ENCODE data around the gene SELPLG.

SELPLG gene

DNA sequence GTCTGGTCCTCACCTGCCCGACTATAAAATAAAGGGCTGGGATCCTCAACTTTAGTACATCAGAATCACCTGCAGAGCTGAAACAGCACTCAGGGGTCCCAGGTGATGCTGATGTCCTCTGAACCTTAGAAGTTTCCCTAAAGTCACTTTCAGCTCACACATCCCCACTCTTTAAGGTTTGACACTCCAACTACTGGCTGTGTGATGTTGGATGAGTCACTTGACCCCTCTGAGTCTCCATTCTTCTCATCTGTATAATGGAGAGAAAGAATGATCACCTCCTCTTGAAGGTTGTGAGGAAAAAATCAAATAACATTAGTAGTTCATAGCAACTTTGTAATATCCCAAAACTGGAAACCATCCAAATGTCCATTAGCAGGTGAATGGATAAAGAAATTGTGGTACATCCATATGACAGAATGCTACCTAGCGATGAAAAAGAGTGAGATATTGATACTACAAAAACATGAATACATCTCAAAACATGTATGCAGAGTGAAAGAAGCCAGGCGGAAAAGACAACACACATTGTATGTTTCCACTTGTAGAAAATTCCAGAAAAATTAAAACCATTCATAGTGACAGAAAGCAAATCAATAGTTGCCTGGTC, 49.1 kb downstream of the SELPLG start:
- DNase-seq = no peak
- Histone ChIP-seq H3K9me3 (ENCODE audit: severe bottlenecking) (no peaks in the 10 kb centered on the region), H3K36me3 (no peaks in the 10 kb centered on the region), H3K27me3 (ENCODE audit: insufficient read depth, low read depth, severe bottlenecking) (no peaks in the 10 kb centered on the region), H3K27ac (no peak overlapping the region), H3K4me3 (ENCODE audit: low read depth, low read length) (no peak overlapping the region)
- TF ChIP-seq CTCF (IDR thresholded peaks at IDR 0.05; ENCODE audit: low read depth, low read length) = no peak

- H3K27me3 ChIP-seq (ENCODE audit: insufficient read depth, low read depth, severe bottlenecking) = no peaks in the 10 kb centered on the region
- no peak overlapping the region for H3K27ac ChIP-seq
- no peaks in the 10 kb centered on the region for H3K36me3 ChIP-seq
- TF ChIP-seq CTCF (IDR thresholded peaks at IDR 0.05; ENCODE audit: low read depth, low read length) = no peak
- no peak overlapping the region for H3K4me3 ChIP-seq (ENCODE audit: low read depth, low read length)
- DNase-seq = peak; percentile 49
- H3K9me3 ChIP-seq (ENCODE audit: severe bottlenecking) = no peaks in the 10 kb centered on the region
Observed at GRCh38 chr12:108583991-108584390, 49.7 kb downstream of the SELPLG start.

- Histone ChIP-seq H3K9me3 (ENCODE audit: severe bottlenecking) (no peaks in the 10 kb centered on the region), H3K4me3 (ENCODE audit: low read depth, low read length) (no peak overlapping the region), H3K27ac (no peak overlapping the region), H3K27me3 (ENCODE audit: insufficient read depth, low read depth, severe bottlenecking) (no peaks in the 10 kb centered on the region), H3K36me3 (no peaks in the 10 kb centered on the region)
- no peak for DNase-seq
- TF ChIP-seq CTCF (IDR thresholded peaks at IDR 0.05; ENCODE audit: low read depth, low read length) = no peak
Observed at GRCh38 chr12:108582978-108583770, 50.5 kb downstream of the SELPLG start.

DNA sequence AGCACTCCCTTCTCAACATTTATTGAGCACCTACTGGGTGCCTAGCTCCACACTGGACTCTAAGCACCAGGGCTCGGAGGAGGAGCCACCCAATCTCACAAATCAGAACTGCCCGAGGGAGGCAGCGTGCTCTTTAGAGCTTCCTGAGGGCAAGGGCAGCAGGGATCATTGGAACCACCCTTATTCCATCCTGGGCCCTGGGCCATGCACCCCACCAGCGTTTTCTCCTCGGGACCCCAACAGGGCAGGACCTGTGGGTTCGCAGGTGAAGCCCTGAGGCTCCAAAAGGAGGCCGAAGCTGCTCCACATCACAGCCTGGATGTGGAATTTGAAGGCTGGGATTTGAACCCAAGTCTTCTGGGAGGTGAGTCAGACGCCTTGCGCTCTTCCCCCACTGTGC, 51.2 kb downstream of the SELPLG start:
- Histone ChIP-seq H3K4me3 (ENCODE audit: low read depth, low read length) (no peak overlapping the region), H3K27me3 (ENCODE audit: insufficient read depth, low read depth, severe bottlenecking) (no peaks in the 10 kb centered on the region), H3K9me3 (ENCODE audit: severe bottlenecking) (no peaks in the 10 kb centered on the region), H3K36me3 (no peaks in the 10 kb centered on the region), H3K27ac (no peak overlapping the region)
- DNase-seq = no peak
- TF ChIP-seq CTCF (IDR thresholded peaks at IDR 0.05; ENCODE audit: low read depth, low read length) = no peak

- DNase-seq = no peak
- Histone ChIP-seq H3K27me3 (ENCODE audit: insufficient read depth, low read depth, severe bottlenecking) (no peaks in the 10 kb centered on the region), H3K9me3 (ENCODE audit: severe bottlenecking) (no peaks in the 10 kb centered on the region), H3K27ac (no peak overlapping the region), H3K4me3 (ENCODE audit: low read depth, low read length) (no peak overlapping the region), H3K36me3 (no peaks in the 10 kb centered on the region)
- no peak for TF ChIP-seq CTCF (IDR thresholded peaks at IDR 0.05; ENCODE audit: low read depth, low read length)
Observed at GRCh38 chr12:108581311-108582227, 52.1 kb downstream of the SELPLG start.
